GM19240 (cell line): ENCODE measurements around the gene CATSPERZ.

Source experiments
- DNase-seq: peaks from one replicate; pipeline ENCODE4 v3.0.0; 2011; ENCODE audit warnings: low spot score; ENCODE audit not compliant: insufficient read length

Gene CATSPERZ

DNA sequence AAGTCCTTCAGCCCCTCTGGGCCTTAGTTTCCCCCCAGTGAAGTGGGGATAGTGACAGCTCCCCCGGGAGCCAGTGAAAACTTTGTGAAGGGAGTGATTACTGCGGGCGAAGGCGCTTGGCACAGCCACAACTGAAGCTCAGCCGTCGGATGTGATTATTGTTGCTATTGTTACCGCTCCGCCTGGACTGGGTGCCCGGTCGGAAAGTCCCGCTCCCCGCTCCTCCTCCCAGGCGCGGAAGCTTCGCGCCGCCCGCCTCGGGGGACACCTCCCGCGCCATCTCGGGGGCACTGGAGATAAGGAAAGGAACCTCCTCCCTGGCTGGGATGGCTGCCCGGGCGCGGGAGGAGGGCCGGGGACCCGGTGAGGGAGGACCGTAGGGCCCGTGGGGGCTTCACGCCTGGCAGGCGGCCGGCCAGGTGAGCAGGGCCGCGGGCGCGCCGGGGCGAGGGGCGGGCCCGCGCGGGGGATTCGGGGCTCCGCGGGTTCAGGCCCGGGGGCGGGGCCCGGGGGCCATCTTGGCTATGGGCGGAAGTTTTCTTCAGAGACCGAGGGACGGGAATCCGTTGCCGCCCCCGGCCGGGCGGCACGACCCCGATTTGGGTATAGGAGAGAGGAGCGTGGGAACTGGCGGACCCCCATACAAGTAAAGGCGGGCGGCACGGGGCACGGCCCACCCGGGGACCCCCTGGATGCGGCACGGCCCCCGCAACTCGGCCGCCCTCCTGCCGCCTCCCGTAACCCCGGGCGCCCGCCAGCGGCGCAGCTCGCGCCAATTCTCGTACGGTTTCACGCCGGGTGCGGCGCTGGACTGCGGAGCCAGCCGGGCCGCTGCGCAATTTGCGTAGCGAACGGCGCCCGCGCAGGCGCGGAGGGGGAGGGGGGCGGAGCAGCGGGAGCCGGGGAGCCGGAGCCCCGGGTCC, 14.9 kb upstream of the CATSPERZ start, which contains the start of gene GPR137:
TSS of gene GPR137 (plus strand) at position 887 of the 923 bp plus-strand sequence. CDS start 677 bp downstream, outside the sequence.
- DNase-seq, result peak; percentile 94

DNA sequence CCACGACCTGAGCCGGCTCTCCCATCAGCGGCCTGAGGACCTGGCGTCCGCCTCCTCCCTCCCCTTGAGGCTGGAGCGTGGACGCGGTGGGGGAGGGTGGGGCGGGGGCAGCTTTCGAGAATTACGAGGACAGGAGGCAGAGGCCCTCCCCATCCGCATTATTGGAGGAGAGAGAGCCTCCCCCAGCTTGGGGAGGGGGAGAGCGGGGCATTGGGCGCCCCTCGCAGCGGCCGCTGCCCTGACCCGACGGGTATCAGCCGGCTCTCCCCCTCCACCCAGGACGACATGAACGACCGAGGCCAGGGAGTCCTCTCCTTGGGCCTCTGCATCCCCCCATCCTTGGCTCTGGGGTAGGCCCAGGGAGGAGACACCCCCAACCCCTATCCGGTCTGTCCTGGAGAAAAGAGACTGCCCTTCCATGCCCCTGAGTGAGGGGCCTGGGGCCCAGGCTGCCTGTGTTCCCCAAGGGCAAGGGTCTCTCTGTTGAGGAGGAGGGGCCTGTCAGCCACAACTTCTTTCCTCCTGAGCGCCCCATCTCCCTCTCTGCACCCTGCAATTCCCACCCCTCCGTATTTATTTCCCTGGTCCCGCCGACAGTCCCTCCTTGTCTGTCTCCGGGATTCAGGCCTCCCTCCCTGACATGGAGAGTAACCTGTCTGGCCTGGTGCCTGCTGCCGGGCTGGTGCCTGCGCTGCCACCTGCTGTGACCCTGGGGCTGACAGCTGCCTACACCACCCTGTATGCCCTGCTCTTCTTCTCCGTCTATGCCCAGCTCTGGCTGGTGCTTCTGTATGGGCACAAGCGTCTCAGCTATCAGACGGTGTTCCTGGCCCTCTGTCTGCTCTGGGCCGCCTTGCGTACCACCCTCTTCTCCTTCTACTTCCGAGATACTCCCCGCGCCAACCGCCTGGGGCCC, 14.0 kb upstream of the CATSPERZ start:
- DNase-seq, result no peak

DNA sequence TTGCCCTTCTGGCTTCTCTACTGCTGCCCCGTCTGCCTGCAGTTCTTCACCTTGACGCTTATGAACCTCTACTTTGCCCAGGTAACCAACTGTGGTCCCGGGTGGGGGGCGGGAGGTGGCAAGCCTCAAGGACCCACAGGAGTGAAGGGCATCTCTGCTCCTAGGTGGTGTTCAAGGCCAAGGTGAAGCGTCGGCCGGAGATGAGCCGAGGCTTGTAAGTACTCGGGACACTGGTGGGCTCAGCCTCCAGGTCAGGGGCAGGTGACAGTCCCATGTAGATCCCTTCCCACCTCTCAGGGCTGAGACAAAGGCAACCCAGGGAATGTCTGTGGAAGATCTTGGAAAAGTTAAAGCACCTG, 13.4 kb upstream of the CATSPERZ start:
- DNase-seq, result no peak

DNA sequence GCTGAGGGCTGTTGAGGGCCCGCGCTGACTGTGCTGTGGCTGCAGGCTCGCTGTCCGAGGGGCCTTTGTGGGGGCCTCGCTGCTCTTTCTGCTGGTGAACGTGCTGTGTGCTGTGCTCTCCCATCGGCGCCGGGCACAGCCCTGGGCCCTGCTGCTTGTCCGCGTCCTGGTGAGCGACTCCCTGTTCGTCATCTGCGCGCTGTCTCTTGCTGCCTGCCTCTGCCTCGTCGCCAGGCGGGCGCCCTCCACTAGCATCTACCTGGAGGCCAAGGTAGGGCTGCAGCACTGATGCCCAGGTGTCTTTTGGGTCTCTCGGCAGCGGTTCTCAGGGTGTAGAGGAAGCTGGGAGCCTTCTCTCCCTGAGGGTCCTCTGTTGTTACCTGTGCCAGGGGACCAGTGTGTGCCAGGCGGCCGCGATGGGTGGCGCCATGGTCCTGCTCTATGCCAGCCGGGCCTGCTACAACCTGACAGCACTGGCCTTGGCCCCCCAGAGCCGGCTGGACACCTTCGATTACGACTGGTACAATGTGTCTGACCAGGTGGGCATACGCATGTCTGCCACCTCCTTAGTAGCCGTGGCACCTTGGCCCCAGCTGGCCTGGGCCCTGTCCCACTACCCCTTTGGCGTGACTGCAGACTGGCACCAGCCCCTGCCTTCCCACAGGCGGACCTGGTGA, 12.3 kb upstream of the CATSPERZ start:
- no peak for DNase-seq

DNA sequence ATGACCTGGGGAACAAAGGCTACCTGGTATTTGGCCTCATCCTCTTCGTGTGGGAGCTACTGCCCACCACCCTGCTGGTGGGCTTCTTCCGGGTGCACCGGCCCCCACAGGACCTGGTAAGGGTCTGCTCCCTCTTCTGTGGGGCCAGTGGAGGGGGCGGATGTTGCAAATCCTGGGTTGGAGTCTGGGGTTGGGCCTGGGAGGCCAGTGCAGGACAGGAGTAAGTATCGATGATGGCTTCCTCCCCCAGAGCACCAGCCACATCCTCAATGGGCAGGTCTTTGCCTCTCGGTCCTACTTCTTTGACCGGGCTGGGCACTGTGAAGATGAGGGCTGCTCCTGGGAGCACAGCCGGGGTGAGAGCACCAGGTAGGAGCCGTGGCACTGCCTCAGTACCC, 11.8 kb upstream of the CATSPERZ start:
- no peak for DNase-seq

DNA sequence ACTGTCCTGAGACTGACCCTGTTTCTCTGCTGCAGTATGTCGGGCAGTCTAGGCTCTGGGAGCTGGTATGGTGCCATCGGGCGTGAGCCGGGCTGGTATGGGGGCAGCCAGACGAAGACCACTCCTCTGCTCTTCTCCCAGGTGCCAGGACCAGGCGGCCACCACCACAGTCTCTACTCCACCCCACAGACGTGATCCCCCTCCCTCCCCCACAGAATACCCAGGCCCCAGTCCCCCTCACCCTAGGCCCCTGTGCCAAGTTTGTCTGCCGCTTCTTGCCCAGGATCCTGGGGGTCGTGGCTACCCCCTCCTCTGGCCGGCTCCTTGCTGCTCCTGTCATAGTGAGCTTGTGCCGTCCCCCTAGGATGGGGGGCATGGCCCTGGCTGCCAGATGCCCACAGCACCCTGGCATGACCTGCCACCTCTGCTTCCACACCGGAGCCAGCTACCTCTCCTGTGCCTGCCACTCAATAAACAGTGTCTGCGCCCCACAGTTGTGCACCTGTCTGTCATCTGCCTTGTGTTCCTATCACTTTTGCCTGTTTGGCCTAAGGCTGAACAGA, 11.1 kb upstream of the CATSPERZ start:
- no peak for DNase-seq

DNA sequence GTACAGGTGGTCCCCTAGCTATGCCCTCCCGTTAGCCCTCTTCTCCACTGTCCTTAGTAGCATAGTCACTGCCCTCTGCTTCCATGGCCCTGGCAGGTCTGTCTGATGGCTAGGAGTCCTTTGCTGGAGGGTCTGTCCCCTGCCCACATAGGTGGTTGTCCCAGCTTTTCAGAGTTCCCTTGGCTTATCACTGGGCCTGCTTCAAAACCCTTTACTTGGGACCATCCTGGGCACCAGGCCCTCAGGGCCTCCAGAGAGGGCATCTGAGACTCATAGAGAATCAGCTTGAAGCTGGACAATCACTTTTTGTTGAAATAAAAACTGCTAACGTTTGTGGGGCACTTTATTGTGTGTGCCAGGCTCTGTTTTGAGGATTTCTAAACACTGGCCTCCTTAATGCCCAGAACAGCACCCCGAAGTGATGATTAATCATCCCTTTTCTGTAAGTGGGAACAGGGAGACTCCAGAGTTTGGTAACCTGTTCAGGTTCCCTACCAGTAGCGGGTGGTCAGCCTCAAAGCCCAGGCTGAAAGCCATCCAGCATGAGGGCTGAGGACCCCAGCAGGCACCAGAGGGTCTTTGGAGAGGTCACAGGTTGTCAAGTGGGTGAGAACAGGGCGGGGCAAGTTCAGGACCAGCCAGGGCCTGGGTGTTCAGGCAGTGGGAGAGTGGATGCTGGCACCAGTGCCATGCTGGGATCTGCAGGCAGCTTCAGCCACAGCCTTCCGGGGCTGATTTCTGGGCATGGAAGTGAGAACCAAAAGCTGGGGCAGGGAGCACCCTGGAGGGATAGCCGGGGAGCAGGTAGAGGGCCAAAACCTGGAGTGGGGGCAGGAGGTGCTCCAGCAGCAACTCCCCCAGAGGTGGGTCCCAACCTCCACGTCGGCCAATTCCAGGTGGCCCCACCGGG, 9.6 kb upstream of the CATSPERZ start:
- DNase-seq, result no peak

DNA sequence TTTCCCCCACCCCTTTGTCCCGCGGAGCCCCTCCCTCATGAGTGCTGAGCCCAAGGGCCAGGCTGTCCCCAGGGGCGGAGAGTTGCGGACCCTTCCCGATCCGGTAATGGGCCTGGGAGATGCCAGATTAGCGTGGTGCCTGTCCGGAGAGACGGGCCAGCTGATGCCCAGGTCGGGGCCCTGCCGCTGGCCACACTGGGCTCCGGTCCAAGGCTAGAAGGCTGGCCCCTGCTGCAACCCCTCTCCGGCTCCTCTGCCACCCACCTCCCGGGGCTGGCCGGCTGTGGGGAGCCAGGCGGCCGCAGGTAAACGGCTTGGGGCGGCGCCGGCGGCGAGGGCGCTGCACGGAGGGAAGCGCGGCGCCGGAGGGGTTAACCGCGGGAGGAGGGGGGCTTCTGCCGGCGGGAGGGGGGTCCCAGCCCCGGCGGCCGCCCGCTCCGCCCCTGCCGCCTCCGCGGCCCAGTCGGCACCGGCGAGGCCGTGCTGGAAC, 8.9 kb upstream of the CATSPERZ start, which contains the start of gene KCNK4:
TSS of gene KCNK4 (plus strand) at position 41 of the 490 bp plus-strand sequence. CDS start 1,717 bp downstream, outside the sequence.
- no peak for DNase-seq

DNA sequence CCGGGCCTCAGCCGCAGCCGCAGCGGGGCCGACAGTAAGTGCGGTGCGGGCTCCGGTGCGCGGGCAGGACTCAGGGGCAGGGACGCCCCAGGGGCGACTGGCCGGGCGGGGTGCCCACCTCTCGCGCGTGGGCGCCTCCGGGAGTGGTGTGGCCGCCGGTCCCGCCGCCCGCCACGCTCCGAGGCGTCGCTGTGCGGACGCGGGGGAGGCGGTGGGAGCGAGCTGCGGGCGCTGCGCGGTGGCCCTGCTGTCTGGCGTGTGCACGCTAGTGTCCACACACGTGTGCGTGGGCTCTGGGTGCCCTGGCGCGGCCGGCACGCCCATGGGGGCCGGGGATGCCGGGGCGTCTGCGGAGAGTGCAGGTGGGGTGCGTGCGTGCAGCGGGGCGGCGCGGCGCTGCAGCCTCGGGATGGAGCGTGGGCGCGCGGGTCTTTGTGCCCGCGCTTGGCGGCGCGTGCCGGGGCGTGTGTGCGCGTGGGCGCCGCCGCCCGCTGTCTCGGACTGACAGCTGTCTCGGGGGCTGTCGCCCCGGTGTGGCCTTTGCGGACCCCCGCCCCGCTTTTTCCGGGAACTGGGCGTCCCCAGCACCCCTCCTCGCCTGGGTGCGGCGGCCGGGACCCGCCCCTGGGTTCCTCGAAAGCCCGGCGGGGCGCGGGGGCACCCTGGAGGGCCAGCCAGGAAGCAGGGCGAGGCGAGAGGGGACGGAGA, 8.3 kb upstream of the CATSPERZ start:
- DNase-seq, result no peak

DNA sequence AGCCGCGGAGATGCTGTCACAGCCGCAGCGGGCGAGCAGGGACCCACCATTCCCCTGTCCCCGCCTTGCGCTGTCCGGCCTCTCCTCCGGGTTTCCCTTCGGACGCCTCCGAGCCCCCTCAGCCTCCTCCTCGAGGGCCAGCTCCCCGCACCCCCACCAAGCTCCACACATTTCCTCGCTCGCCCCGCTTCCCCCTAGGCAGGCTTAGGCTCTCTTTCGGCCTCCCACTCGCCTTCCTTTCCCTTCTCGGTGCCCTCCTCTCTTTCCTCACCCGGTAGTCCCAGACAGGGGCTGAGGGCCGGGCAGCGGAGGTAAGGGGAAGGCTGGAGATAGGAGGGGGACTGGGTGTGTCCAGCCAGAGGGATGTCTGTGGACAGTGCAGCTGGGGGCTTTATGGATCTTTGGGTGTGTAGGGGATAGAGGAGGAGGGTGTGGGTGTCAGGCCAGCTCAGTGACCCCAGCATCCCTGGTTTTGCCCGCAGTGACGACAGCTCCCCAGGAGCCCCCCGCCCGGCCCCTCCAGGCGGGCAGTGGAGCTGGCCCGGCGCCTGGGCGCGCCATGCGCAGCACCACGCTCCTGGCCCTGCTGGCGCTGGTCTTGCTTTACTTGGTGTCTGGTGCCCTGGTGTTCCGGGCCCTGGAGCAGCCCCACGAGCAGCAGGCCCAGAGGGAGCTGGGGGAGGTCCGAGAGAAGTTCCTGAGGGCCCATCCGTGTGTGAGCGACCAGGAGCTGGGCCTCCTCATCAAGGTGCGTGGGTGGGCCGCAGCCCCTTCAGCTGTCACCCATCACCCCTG, 7.5 kb upstream of the CATSPERZ start:
- DNase-seq, result no peak

DNA sequence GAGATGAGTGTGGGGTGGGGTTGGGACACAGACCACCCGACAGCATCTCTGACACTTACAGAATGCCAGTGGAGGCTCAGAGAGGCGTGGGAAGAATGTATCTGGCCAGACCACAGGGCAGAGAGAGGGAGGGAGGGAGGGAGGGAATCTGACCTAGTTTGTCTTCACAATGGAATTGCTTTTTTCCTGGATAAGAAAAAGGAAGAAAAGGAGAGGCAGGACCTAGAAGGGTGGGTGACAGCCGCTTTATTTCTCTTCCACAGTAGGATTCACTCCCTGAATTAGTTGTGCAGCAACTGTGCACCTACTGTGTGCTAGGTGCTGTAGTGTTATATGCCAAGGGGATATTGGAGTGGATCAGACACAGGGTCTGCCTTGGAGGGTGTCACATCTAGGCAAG, 5.4 kb upstream of the CATSPERZ start:
- no peak for DNase-seq

DNA sequence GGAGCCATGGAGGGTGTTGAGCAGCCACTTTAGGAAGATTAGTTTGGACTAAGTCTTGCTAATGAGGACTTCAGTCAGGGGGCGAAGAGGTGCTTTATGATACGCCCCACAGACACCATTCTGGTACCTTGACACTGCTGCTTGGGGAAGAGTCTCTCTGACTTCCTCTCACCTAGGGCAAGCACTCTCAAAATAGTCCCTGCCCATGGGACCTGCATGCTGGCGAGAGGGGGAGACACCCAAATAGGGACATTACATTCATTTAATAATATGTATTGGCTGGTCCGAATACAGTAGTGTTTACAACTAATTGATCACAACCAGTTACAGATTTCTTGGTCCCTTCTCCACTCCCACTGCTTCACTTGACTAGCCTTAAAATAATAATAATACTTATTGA, 4.4 kb upstream of the CATSPERZ start:
- no peak for DNase-seq

DNA sequence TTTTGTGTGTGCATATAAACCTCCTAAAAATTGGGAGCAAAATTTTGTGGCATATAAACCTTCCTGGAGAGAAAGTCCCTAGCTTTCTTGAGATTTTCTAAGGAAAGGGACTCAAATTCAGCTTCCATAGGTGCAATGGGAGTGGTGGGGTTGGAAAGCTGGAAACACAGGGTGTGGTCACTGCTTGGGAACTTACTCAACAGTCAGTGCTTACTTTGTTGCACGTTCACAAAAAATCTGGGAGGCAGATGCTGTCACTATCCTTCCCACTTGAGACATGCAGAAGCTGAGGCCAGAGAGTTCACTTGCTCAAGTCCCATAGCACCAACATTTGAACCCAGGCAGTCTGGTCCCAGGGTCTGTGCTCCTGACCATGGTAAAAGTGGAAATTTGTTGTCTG, 3.9 kb upstream of the CATSPERZ start:
- DNase-seq, result no peak

DNA sequence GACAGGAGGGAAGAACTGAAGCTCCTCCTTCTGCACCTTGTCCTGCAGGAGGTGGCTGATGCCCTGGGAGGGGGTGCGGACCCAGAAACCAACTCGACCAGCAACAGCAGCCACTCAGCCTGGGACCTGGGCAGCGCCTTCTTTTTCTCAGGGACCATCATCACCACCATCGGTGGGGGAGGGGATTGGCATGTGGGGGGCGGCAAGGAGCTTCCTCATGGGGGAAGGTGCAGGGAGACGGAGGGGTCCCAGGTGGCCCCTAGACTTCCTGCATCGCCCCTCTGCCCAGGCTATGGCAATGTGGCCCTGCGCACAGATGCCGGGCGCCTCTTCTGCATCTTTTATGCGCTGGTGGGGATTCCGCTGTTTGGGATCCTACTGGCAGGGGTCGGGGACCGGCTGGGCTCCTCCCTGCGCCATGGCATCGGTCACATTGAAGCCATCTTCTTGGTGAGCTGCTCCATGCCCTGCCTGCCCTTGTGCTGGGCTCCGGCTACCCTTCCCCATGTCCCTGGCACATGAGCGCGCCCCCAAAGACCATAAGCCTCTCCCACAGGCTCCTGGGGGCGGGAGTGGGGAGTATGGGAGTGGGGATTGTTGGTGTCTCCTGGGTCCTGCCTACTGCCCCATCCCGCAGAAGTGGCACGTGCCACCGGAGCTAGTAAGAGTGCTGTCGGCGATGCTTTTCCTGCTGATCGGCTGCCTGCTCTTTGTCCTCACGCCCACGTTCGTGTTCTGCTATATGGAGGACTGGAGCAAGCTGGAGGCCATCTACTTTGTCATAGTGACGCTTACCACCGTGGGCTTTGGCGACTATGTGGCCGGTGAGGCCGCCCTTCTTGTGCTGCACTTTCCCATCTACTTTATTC, 3.1 kb upstream of the CATSPERZ start:
- DNase-seq, result no peak

DNA sequence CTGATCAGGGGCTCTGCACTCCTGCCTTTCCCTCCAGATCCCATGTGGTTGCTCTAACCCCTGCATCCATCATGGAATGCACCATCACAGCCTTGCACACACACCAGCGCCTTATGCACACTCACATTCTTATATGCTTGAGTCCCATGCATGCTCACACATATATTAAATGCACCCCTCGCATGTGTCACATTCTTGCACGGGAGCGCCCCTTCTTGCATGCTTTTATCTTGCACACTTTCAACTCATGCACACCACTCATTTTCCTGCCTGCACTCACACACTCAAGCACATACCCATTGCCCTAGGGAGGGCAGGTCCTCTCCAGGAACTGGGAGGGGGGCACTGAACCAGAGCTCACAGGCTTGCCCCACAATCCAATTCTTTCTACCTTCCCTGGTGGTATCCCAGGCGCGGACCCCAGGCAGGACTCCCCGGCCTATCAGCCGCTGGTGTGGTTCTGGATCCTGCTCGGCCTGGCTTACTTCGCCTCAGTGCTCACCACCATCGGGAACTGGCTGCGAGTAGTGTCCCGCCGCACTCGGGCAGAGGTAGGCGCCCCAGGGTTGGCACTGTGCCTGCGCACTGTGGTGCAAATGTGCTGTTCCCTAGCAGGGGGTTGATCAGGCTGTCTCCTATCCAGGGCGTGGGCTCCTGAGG, 2.3 kb upstream of the CATSPERZ start:
- no peak for DNase-seq

DNA sequence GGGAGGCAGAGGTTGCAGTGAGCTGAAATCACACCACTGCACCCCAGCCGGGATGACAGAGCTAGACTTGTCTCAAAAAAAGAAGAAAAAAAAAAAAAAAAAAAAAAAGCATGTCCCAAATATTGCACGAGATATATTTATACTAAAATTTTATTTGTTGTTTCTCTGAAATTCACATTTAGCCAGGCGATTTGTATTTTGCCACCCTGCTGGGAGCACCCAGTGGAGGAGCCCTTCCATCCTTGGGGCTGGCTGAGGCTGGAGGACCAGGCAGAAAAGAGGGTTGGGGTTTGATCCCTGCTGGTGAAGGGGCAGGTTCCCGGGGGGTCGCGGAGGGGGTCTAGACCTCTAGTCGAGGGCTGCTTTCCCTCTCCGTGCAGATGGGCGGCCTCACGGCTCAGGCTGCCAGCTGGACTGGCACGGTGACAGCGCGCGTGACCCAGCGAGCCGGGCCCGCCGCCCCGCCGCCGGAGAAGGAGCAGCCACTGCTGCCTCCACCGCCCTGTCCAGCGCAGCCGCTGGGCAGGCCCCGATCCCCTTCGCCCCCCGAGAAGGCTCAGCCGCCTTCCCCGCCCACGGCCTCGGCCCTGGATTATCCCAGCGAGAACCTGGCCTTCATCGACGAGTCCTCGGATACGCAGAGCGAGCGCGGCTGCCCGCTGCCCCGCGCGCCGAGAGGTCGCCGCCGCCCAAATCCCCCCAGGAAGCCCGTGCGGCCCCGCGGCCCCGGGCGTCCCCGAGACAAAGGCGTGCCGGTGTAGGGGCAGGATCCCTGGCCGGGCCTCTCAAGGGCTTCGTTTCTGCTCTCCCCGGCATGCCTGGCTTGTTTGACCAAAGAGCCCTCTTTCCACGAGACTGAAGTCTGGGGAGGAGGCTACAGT, 952 bp upstream of the CATSPERZ start:
- no peak for DNase-seq
